Dedifferentiated amniotic fluid mesenchymal stem cell (primary cell): Measurements from ENCODE around the gene SEC16A.

Experiments used
- DNase-seq: peaks from one replicate; pipeline ENCODE4 v3.0.0-alpha.2; 2016; ENCODE audit errors: extremely low spot score

Gene SEC16A, protein sequence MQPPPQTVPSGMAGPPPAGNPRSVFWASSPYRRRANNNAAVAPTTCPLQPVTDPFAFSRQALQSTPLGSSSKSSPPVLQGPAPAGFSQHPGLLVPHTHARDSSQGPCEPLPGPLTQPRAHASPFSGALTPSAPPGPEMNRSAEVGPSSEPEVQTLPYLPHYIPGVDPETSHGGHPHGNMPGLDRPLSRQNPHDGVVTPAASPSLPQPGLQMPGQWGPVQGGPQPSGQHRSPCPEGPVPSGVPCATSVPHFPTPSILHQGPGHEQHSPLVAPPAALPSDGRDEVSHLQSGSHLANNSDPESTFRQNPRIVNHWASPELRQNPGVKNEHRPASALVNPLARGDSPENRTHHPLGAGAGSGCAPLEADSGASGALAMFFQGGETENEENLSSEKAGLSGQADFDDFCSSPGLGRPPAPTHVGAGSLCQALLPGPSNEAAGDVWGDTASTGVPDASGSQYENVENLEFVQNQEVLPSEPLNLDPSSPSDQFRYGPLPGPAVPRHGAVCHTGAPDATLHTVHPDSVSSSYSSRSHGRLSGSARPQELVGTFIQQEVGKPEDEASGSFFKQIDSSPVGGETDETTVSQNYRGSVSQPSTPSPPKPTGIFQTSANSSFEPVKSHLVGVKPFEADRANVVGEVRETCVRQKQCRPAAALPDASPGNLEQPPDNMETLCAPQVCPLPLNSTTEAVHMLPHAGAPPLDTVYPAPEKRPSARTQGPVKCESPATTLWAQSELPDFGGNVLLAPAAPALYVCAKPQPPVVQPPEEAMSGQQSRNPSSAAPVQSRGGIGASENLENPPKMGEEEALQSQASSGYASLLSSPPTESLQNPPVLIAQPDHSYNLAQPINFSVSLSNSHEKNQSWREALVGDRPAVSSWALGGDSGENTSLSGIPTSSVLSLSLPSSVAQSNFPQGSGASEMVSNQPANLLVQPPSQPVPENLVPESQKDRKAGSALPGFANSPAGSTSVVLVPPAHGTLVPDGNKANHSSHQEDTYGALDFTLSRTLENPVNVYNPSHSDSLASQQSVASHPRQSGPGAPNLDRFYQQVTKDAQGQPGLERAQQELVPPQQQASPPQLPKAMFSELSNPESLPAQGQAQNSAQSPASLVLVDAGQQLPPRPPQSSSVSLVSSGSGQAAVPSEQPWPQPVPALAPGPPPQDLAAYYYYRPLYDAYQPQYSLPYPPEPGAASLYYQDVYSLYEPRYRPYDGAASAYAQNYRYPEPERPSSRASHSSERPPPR (N-terminal part only)

GRCh38 chr9:136482793-136483588 is at the start of gene SEC16A:
Gene SEC16A, minus strand, starts transcription at chr9:136483040. Its CDS starts 5,425 bp downstream, at chr9:136477615.
- DNase-seq, result peak; percentile 98

DNA sequence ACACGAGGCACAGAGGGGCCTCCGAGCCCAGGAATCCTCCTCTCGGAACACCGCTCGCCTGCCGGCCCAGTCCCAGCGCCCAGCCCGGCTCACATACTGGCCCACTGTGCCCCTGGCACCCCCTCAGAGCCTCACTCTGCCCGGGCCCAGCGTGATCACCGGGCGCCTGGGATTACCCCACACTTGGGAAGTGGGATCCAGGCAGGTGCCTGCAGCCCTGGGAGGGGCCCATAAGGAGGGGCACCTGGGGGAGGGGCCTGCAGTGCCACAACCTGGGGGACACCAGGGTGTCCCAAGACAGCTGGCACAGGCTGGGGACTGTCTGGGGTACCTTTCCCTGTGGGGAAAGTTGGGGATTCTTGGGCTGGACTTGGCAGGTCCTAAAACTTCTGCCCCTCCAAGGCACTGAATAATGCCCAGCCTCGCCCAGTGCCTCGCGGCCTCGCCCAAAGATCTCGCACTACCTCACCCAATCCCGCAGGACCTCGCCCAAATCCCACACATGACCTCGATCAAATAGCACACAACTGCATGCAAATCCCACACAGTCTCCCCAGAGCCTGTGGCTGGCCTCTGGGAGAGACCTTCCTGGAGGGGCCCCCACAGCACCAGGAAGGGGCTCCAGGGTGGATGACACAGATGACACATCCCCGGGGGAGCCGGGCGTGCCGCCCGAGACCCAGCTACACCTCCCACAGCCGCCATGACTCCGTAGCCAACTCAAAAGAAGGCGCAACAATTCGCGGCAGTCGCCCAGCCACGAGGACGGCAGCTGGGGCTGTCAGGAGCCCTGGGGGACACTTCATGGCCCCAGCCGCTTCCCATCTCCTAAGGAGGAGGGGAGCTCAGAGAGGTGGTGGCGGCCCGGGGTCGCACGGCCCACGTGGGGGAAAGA is 49.3 kb upstream of the SEC16A start:
- no peak for DNase-seq

DNA sequence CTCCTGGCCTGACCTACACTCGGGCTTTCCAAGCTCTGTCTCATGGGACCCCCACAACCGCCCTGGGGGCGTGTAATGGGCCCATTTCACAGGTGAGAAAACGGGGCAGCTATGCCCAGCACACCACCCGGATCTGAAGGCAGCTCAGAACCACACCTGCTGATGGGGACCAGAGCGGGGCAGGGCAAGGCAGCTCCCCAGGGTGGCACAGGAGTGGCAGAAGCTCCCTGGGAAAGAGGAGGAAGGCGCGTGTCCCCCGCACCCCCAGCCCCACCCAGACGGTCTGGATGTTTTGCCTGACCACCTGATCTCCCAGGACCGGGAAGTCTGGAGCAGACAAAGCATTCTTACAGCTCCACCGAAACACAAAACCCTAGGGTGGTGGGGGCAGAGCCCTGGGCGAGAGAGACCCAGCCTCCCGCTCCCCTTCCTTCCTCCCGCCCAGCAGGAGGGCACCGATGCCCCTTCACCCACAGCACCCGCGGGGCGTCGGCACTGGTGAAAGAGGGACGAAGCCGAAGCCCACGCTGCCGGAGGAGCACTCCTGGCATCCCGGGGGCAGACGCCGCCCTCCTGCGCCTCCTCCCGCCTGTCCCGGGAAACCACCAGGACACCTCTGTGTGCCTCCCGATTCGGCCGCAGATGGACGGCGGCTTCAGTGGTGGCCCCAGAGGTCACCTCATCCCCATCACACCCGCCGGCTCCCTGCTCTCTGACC is 48.5 kb upstream of the SEC16A start:
- DNase-seq, result no peak

- no peak for DNase-seq
These were observed 47.7 kb upstream of the SEC16A start for GRCh38 chr9:136530461-136531089.

GRCh38 chr9:136529516-136530460 is 46.9 kb upstream of the SEC16A start:
- DNase-seq, result no peak

DNA sequence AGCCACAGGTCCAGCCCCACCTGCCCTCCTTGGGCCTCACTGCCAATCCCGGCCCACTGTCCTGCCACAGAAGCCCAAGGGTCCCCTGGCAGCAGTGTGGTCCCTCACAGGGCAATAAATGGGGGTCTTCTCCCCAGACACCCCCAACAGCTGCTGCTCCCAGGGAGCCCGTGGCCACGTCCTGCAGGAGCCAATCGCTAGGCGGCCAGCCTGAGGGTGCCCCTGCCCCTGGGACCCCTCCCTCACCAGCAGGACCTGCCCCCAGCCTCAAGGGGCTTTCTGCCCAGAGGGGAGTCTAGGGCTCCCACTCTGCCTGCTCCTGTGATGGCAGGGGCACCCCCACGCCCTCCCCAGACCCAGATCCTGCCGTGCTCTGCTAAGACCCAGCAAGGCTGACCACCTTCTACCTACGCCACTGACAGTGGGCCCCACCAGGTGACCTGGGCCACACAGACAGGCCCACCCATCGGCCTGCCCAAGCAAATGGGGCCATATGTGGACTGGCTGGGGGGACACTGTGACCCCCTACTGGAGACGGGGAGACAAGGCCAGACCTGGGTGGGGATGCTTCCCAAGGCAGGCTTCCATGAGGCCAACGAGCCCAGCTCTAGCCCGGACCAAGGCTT is 46.0 kb upstream of the SEC16A start:
- DNase-seq, result no peak

GRCh38 chr9:136527721-136528710 is 45.2 kb upstream of the SEC16A start:
- no peak for DNase-seq

DNA sequence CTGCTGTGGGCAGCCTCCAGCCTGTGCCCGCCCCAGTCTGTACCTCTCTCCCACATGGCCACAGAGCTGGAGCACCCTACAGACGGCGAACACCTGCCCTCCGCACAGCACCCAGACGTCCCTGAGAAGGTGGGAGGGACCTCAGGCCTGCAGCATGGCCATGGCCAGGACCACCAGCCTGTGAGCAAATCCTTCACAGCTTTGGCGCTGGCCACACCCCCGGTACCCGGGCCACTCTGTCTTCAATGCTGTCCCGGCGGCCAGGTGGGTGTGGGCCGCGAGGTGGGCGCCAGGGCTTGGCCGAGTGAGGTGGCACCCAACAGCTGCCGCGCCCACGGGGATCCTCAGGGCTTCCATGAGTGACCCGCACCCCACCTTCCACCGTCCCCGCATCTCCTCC is 44.3 kb upstream of the SEC16A start:
- no peak for DNase-seq

DNA sequence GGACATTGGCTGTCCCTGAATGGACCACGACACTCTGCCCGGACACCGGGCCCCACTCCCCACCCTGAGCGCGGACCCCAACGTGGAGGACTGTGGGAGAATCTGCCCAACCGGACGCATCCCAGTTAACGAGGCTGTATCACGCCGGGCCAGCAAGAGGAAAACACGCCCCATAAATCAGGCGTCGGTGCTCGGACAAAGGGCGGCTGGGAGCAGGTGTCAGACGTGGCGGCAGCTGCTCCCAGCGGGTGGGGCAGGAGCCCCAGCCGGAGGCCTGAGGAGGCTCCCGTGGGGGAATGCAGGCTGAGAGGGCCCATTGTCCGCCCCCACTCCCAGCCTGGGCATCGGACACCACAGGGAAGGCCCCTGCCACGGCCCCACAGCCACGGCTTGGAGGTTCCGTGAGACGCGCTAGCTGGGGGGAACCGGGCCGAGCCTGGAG is 43.8 kb upstream of the SEC16A start:
- no peak for DNase-seq

DNA sequence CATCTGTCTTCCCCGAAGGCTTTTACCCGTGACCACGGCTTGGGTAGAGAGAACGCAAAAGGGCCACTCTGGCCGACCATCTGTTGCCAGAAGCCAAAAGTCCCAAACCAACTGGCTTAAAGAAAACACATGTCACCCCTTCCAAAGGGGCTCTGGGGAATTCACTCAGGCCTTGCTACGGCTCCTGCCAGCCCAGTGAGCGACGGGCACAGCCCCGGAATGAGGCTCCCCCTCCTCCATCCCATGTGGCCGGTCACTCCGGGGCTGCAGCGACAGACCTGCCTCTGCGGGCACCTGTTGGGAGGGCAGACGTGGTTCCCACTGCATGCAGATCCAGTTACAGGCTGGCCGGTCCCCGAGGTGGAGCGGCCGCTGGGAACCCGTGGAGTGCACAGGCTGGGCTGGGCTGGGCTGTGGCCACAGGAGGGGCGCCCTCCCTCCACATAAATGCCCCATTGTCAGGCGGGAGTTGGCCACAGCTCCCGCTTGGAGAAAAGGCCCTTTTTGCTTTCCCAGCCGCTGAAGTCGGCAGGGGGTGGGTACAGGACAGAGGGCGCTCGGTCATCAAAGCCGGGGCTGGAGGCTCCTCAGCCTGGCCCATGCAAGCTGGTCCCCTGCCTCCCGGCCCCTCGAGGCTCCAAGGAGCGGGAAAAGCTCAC is 43.1 kb upstream of the SEC16A start:
- DNase-seq, result no peak

- no peak for DNase-seq
These were observed 42.4 kb upstream of the SEC16A start for GRCh38 chr9:136525207-136525606.

DNA sequence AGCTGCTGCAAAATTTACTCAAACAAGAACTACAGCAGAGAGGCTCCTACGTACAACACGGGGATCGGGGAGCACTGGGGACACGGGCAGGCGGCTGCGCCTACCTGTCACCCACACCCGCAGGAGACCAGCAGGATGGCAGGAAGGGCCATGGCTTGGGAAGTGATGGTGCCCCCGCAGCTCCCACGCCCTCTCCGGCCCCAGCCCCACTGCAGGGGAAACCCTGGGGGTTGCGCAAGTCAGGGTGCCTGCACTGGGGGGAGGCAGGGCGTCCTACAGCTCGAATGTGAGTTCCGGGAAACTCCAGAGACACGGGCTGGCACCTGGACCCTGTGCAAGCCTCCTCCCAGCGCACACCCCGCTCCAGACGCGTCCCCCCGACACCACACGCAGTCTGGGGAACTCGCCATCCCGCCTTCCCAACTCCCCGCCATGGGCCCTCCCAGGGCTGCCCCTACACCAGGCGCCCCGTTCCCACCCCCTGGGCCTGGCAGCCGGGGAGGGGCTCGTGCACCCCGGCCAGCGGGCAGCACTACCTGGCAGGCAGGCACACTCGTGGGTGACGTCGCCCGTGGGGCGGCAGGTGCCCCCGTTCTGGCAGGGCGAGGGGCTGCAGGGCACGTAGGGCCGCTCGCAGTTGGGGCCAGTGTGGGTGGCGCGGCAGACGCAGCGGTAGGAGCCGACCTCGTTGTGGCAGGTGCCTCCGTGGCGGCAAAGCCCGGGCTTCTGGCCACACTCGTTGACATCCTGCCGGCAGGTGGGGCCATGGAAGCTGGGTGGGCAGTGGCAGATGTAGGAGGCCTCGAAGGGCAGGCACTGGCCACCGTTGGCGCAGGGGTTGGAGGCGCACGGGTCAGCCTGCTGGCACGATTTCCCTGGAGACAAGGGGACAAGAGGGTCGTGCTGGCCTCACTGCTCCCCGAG is 39.7 kb upstream of the SEC16A start:
- no peak for DNase-seq

GRCh38 chr9:136521537-136521936 is 38.7 kb upstream of the SEC16A start:
- no peak for DNase-seq

DNA sequence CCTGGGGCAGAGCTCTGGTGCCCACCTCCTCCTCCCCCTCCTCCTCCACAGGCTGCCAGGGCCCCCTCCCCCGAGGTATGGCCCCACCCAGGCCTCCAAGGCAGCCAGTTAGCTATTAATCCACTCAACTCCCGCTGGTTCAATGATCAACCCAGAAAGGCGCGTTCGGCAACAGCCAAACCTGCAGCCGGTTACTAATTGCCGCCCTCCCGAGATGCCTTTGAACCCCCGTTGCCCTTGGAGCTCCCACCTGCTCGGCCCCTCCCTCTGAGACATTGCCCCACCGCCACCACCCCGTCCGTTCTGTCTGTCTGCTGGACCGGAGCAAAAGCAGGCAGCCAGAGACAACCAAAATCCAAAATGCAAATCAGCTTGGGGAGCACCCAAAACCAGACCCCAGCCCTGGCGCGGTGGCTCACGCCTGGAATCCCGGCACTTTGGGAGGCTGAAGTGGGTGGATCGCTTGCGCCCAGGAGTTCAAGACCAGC is 37.3 kb upstream of the SEC16A start:
- no peak for DNase-seq
